HepG2 (cell line): ENCODE results near the gene CISD1. TPM values are rescaled to one million over a fixed set of nuclear protein-coding genes. Genes with fewer than 3 reads are reported as not detected.

Experiments used
- ARID5B ChIP-seq: IDR thresholded peaks from 2 replicates; pipeline ENCODE4 v1.4.0; 2020; ENCODE audit warnings: mild to moderate bottlenecking, missing genetic modification reagents
- CBX5 ChIP-seq: sonication (generic); formaldehyde crosslinking; IDR thresholded peaks from 2 replicates; pipeline ENCODE4 v1.4.0; 2020; ENCODE audit warnings: missing genetic modification reagents, borderline replicate concordance
- CEBPG ChIP-seq: IDR thresholded peaks from 2 replicates; pipeline ENCODE4 v1.6.1; 2016
- EED ChIP-seq: sonication (generic); formaldehyde crosslinking; IDR thresholded peaks from 2 replicates; pipeline ENCODE4 v1.5.0; 2020; ENCODE audit warnings: mild to moderate bottlenecking, missing genetic modification reagents
- GABPA ChIP-seq, 2 experiments: IDR thresholded peaks; 2 replicates each; pipeline ENCODE4 v1.6.1; 2011 to 2016; ENCODE audit warnings: low read depth in 2 of 2, low read length in 1 of 2, missing biosample characterization in 1 of 2, missing genetic modification characterization in 1 of 2
- GPBP1L1 ChIP-seq: sonication (generic); formaldehyde crosslinking; IDR thresholded peaks from 2 replicates; pipeline ENCODE4 v1.5.0; 2020; ENCODE audit warnings: mild to moderate bottlenecking, missing genetic modification reagents
- HIC2 ChIP-seq: sonication (generic); formaldehyde crosslinking; IDR thresholded peaks from 2 replicates; pipeline ENCODE4 v1.9.0; 2022; ENCODE audit warnings: low read depth, missing genetic modification reagents
- HNF4G ChIP-seq, 2 experiments: sonication (generic) in 1 of 2; formaldehyde crosslinking in 1 of 2; IDR thresholded peaks; 2 replicates each; pipeline versions ENCODE4 v1.4.0 to v1.6.1; 2011 to 2020; ENCODE audit warnings: borderline replicate concordance in 2 of 2, low read depth in 2 of 2, mild to moderate bottlenecking in 2 of 2, low read length in 1 of 2, missing genetic modification reagents in 1 of 2, moderate library complexity in 1 of 2
- IRX3 ChIP-seq: sonication (generic); formaldehyde crosslinking; IDR thresholded peaks from 2 replicates; pipeline ENCODE4 v1.8.1; 2023; ENCODE audit warnings: mild to moderate bottlenecking, low read depth, missing genetic modification reagents, borderline replicate concordance
- MAFG ChIP-seq: sonication (generic); formaldehyde crosslinking; IDR thresholded peaks from 2 replicates; pipeline ENCODE4 v1.5.1; 2020; ENCODE audit warnings: mild to moderate bottlenecking, missing genetic modification reagents
- NFE2L2 ChIP-seq: fragments of 150-350 bp; IDR thresholded peaks from 2 replicates; pipeline ENCODE4 v1.6.1; 2014; ENCODE audit warnings: low read length
- PRDM15 ChIP-seq: sonication (generic); formaldehyde crosslinking; IDR thresholded peaks from 2 replicates; pipeline ENCODE4 v1.4.0; 2020; ENCODE audit warnings: missing genetic modification reagents
- RFX1 ChIP-seq: fragments of 450-650 bp; IDR thresholded peaks from 2 replicates; pipeline ENCODE4 v1.6.1; 2017
- RFXANK ChIP-seq: IDR thresholded peaks from 2 replicates; pipeline ENCODE4 v1.6.1; 2016
- THAP11 ChIP-seq: IDR thresholded peaks from 2 replicates; pipeline ENCODE4 v1.6.1; 2016; ENCODE audit warnings: missing biosample characterization, missing genetic modification reagents
- ZFX ChIP-seq: sonication (generic); formaldehyde crosslinking; IDR thresholded peaks from 2 replicates; pipeline ENCODE4 v1.4.0; 2020; ENCODE audit warnings: mild to moderate bottlenecking, low read depth, missing genetic modification reagents, moderate library complexity
- ZMYM4 ChIP-seq: sonication (generic); formaldehyde crosslinking; IDR thresholded peaks from 2 replicates; pipeline ENCODE4 v1.8.1; 2023; ENCODE audit warnings: mild to moderate bottlenecking, missing genetic modification reagents
- ZNF740 ChIP-seq: sonication (generic); formaldehyde crosslinking; IDR thresholded peaks from 2 replicates; pipeline ENCODE4 v1.4.0; 2020; ENCODE audit warnings: missing genetic modification reagents
- polyA plus RNA-seq, 8 experiments: library from polyadenylated mRNA; depleted of rRNA in 3 of 8; stranded (reverse) in 7 of 8; unstranded in 1 of 8; fragments of >200 nt; fragmentation: Illumina TruSeq in 4 of 8; extraction: Trizol in 4 of 8; gene quantifications; 2 replicates each; pipeline versions ENCODE4 v1.2.1 to v1.2.3, GENCODE V29; 2011 to 2016; ENCODE audit warnings: low read depth in 4 of 8, missing spikeins in 1 of 8, mixed read lengths in 1 of 8; ENCODE audit not compliant: insufficient read depth in 1 of 8
- total RNA-seq, 5 experiments: library from RNA; depleted of rRNA; stranded (reverse); fragments of >200 nt; fragmentation: Illumina TruSeq; extraction: Trizol; gene quantifications; 2 replicates each; pipeline ENCODE4 v1.2.3, GENCODE V29; 2016; ENCODE audit warnings: low read depth in 1 of 5

The CISD1 gene
- total and polyA plus RNA-seq, 2 of the 13 experiments (the other 11 are each of a cell fraction or from before 2014, with no cell fraction given) = 63.4 to 78.9 TPM

- no peak for TF ChIP-seq HIC2
- no peak for TF ChIP-seq HNF4G (IDR thresholded peaks at IDR 0.05; ENCODE audit: borderline replicate concordance, low read depth, low read length)
- no peak for TF ChIP-seq HNF4G (CRISPR knock-in tag; IDR thresholded peaks at IDR 0.05; ENCODE audit: borderline replicate concordance, low read depth)
- no peak for TF ChIP-seq GABPA (IDR thresholded peaks at IDR 0.05; ENCODE audit: low read depth, low read length)
- no peak for TF ChIP-seq GABPA (CRISPR knock-in tag; IDR thresholded peaks at IDR 0.05; ENCODE audit: low read depth)
- TF ChIP-seq MAFG = no peak
- TF ChIP-seq CBX5 (CRISPR knock-in tag) = no peak; the same call in 1 of the 2 replicates
- peak; percentile 49 for TF ChIP-seq THAP11 (CRISPR knock-in tag)
- no peak for TF ChIP-seq NFE2L2
- TF ChIP-seq ZNF740 = peak; percentile 64; the same call in 1 of the 2 replicates
- TF ChIP-seq RFX1 = no peak
- TF ChIP-seq GPBP1L1 (CRISPR knock-in tag) = no peak
- TF ChIP-seq ZFX (CRISPR knock-in tag) = peak; percentile 49; the same call in 1 of the 2 replicates
- TF ChIP-seq EED = no peak
- TF ChIP-seq RFXANK (CRISPR knock-in tag) = no peak
- no peak for TF ChIP-seq CEBPG
- peak; percentile 27; the same call in 1 of the 2 replicates for TF ChIP-seq ARID5B
- peak; percentile 83 for TF ChIP-seq PRDM15 (CRISPR knock-in tag)
- 0 out of 2 replicates have a peak, but pooled peaks have one; percentile 56 for TF ChIP-seq IRX3 (CRISPR knock-in tag)
- peak; percentile 50; the same call in 1 of the 2 replicates for TF ChIP-seq ZMYM4 (CRISPR knock-in tag)
These were observed 1.1 kb upstream of the CISD1 start, which contains the start of gene IPMK (continued) for GRCh38 chr10:58267713-58268453.
